Measurements from ENCODE around the gene NKAP.
"Not testable (repeated sequence)": the region's sequence is repeated elsewhere in the genome, so short reads cannot be mapped to it uniquely, and the experiment has no call there.

The NKAP gene

DNA sequence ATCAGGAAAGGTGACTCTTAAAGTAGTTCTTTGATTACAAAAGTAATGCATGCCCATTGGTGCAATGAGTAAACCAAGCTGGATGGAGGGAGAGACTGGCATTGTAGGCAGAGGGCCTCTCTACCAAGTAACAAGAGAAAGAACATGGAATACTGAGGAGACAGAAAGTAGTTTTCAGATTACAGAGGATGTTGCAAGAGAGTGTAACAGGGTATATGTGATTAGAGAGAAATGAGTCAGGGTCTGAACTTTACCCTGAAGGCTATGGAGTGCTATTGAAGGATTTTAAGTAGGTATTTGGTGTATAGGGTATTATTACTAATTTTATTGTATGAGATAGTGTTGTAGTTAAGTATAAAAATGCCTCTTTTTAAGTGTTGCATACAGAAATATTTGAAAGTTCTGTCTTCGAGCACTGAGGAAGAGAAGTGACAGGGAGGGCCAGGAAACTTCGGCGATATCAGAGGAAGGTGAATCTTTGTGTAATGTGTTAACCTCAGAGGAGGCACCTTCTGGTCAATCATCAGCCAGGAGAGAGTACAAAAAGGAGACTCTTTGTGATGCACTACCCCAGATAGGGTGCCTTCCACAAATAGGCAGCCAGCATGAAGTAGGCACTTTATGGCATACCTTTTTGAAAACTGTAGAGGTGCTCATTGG, 8.2 kb downstream of the NKAP start:
- DNase-seq = no peak

GRCh38 chrX:119922391-119922790, 21.2 kb downstream of the NKAP start:
- not testable (repeated sequence) for DNase-seq

DNA sequence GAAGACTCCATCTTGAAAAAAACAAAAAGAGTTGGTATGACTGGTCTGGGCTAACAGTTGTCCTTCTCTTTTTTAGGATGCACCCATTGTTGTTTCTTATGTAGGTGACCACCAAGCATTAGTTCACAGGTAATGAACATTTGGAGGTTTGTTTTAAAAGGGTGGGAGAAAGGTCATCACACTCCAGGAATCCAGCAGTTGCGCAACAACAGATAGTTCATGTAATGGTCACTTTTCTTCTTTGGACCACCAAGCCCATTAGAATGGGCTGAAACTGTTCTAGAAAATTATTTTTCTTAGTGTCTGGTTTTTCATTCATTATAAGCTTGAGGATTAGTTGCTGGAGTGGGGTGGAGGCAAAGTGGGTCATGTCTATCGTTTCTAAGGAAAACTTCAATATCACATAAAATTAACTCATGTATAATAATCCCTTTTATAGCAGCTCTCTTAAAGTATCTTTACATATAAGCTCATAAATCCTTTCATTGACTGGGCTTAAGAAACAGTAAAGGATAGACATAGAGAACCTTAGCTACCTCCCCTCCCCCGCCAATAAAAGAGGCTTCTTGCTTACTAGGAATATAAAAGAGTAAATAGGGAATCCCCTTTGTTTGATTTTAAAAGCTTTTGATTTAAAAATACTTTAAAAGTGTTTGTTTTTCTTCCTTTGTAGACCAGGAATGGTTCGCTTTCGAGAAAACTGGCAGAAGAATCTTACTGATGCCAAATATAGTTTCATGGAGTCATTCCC, 23.5 kb downstream of the NKAP start:
- no peak for DNase-seq

DNA sequence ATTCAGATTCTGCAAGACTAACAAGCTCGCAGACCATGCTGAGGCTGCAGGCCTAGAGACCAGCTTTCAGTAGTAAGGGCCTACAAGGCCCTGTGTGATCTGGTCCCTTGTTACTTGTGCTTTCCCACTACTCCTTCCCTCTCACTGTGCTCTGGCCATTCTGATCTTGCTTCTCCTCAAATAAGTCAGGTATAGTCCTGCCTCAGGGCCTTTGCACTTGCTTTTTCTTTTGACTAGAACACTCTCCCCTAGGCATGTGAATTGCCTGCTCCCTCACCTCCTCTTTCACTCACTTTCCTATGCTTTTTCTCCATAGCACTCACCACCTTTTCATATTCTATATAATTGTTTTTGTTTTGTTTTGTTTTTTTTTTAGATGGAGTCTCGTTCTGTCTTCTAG, 25.7 kb downstream of the NKAP start:
- DNase-seq = no peak

DNA sequence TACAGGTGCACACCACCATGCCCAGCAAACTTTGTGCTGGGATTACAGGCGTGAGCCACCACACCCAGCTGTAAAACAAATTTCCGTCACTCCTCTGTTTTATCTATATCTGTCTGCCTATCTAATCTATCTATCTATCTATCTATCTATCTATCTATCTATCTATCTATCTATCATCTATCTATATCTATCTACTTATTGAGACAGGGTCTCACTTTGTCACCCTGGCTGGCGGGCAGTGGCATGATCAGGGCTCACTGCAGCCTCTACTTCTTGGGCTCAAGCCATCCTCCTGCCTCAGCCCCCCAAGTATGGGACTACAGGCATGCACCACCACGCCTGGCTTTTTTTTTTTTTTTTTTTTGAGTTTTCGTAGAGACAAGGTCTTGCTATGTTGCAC, 27.2 kb downstream of the NKAP start:
- DNase-seq = no peak

DNA sequence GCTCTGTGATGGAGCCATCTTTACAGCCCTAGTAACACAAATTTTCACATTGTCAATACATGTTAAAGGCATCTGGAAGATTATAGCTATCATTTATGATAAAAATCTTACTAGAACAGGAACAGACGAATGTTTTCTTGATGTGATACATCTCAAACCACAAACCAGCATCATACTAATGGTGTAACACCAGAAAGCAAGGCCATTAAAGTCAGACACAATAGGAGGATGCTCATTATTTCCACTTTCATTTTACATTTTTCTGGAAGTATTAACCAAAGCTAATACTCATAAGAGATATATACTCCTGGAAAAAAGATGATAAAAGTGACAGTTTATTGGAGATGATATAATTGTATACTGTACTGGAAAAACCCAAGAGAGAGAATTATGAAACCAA, 42.6 kb downstream of the NKAP start:
- DNase-seq = no peak

GRCh38 chrX:119899125-119899524, 44.4 kb downstream of the NKAP start:
- no peak for DNase-seq

GRCh38 chrX:119895843-119896326, 47.7 kb downstream of the NKAP start, which contains the start of gene AKAP14:
Gene AKAP14 (plus strand): TSS chrX:119895893. CDS start chrX:119903224, 7,331 bp downstream.
- DNase-seq = no peak

DNA sequence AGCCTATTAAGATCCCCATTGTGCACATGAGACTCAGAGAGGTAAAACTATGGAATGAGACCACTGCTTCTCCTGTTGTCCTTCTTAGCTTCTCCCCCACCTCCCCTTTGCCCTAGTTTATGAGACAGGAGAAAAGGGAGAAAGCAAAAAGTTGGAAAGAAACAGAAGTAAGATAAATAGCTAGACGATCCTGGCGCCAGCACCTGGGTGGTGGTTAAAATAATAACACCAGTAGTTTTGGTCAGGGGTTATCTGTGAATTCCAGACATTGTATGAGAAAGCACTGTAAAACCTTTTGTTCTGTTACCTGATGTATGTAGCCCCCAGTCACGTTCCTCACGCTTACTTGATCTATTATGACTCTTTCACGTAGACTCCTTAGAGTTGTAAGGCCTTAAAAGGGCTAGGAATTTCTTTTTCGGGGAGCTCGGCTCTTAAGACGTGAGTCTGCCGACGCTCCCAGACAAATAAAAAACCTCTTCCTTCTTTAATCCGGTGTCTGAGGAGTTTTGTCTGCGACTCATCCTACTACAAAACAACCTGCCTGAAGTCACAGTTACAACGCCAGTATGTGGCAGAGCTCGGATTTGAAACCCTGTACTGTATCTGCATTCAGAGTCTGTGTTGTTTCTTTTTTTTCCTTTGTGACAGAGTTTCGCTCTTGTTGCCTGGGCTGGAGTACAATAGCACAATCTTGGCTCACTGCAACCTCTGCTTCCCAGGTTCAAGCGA, 51.4 kb downstream of the NKAP start:
- not testable (repeated sequence) for DNase-seq

DNA sequence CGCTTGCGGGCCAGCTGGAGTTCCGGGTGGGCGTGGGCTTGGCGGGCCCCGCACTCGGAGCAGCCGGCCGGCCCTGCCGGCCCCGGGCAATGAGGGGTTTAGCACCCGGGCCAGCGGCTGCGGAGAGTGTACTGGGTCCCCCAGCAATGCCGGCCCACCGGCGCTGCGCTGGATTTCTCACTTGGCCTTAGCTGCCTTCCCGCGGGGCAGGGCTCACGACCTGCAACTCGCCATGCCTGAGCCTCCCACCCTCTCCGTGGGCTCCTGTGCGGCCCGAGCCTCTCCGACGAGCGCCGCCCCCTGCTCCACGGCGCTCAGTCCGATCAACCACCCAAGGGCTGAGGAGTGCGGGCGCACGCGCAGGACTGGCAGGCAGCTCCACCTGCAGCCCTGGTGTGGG, 52.9 kb downstream of the NKAP start:
- DNase-seq = not testable (repeated sequence)

DNA sequence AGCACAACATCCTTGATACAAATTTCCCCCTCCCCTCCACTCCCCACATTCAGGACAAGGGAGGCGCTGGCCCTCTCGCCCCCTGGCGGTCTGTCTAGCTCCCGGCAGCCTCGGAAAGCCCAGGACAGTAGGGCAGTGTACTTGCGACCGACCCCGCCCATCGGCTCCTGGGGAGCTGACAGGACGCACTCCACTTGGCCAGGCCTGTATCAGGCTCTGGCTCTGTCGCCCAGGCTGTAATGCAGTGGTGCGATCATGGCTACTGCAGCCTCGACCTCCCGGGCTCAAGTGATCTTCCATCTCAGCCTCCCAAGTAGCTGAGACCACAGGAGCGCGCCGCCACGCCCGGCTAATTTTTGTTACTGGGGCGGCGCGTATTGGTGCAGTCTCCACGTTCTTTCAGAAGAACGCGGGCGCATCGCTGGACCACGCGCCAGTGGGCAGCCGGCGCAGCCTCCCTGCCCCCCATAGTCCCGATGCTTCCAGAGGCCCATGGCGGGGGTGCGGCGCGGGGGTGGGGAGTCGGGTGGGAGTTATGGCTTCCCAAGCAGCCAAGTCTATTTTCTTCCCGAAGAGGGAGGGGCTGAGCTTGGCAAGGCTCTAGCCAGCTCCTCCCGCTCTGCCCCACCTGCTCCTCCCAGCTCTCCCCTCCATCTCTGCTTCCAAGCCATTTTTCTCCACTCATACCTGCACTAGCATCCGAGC, 55.7 kb downstream of the NKAP start:
- peak; percentile 76 for DNase-seq

DNA sequence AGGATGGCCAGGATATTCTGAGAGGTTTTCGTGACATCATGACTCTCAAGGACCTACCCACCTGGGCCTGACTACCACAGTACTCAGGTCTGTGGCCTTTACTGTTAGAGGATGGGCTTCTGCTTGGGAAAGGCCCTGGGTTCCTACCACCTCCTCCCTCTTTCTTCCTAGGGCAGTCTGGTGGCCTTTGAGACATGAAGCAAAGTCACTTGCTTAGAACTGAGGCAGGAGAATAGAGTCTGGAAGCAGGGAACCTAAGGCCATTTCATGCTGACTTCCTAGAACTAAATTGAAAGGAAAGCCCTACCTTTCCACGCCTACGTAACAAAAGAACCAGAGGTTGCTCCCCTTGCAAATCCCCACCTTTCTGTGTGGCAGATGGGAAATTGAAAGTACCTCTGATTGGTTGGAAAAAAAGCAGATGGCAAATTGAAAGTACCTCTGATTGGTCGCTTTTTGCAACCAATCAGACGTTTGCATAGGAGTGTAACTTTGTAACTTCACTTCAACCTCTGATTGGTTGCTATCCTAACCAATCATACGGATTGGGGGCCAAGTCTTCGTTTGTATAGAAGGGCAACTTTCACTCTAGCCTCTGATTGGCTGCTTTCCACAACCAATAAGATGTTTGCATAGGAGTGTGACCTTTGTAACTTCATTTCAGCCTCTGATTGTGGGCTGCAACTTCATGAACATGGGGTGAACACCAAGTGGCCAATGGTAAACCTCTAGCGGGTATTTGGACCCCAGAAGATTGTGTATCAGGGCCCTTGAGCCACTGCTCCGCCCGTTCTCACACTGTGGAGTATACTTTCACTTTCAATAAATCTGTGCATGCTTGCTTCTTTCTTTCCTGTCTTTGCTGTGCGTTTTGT, 57.8 kb downstream of the NKAP start:
- peak; percentile 9 for DNase-seq

GRCh38 chrX:119880552-119881437, 62.8 kb downstream of the NKAP start:
- DNase-seq = peak; percentile 35

- no peak for DNase-seq
Observed at GRCh38 chrX:119880076-119880475, 63.5 kb downstream of the NKAP start.

- DNase-seq = no peak
Observed at GRCh38 chrX:119878740-119879139, 64.8 kb downstream of the NKAP start.

DNA sequence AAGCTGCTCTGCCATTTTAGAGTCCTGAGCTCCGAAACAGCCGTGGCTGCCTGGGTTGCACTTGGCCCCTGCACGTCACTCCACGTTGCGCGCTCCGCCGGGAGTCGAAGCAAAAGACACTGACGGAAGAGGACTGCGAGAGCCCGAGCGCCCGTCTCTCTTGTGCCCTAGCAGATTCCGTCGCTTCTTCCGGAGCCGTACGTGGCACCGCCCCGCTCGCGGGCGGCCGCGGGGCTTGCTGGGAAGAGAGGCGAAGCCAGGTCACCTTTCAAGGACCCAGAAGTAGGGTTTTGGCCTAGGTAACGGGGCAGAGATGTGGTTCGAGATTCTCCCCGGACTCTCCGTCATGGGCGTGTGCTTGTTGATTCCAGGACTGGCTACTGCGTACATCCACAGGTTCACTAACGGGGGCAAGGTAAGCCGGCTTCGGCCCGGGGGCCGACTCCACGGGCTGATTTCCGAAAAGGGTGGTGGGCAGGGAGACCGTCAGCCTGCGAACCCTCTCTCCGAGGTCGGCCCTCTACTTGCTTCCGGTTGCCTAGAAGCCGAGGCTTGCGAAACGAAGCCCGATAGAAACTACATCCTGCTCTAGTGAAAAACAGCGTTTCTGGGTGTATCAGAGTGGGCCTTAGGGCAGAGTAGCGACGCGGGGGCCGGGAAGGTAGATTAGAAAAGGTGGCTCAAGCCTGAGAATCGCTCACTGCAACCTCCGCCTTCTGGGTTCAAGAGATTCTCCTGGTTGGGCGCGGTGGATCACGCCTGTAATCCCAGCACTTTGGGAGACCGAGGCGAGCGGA, 71.8 kb downstream of the NKAP start, which contains the start of the genes NDUFA1 and RNF113A:
NDUFA1 (plus strand) TSS at position 234 of the 797 bp plus-strand sequence; CDS start at position 314, 80 bp downstream.
RNF113A (minus strand) TSS at position 135 of the 797 bp plus-strand sequence; CDS start at position 15, 120 bp downstream.
- peak; percentile 88 for DNase-seq

DNA sequence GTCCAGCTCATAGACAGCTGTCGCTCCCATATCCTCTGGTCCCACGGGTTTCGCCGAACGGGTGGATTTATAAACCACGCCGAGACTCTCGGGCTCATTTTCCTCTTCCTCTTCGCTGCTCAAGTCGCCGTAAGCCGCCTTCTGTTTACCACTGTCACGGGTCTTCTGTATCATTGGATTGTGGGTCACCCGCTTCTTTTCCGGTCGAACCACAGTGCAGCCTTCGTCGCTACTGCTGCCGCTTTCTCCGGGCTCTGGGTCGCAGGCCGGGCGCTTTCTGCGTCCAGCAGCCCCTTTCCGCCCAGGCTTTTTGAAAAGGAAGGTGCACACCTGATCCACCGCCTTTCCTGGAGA, 72.3 kb downstream of the NKAP start:
- no peak for DNase-seq
